AG04449 (cell line): Measurements from ENCODE around the gene STAB1.

Source experiments
- CTCF ChIA-PET: fragments of 350-600 bp; formaldehyde crosslinking; extraction: SDS; loops from one replicate; lab custom pipeline; 2021; ENCODE audit warnings: antibody characterized with exemption; lab: Yijun Ruan, JAX
- POLR2A ChIA-PET: fragments of 400-600, 350-600 bp; formaldehyde crosslinking; extraction: SDS; loops from one replicate; lab custom pipeline; 2020; ENCODE audit warnings: antibody characterized with exemption, inconsistent platforms; lab: Yijun Ruan, JAX
- DNase-seq: peaks from one replicate; pipeline ENCODE4 v3.0.0-alpha.2; 2010; ENCODE audit warnings: low read depth, low spot score
- H3K4me3 ChIP-seq: 2 replicates; pipeline ENCODE4 v1.5.1; 2011; ENCODE audit warnings: low read depth, mild to moderate bottlenecking, control low read depth, low read length
- CTCF ChIP-seq: IDR thresholded peaks from one replicate; pipeline ENCODE4 v1.5.1; 2011; ENCODE audit warnings: mild to moderate bottlenecking, moderate library complexity, low read length, control low read depth, inconsistent platforms; ENCODE audit not compliant: insufficient read depth; ENCODE audit errors: missing control alignments

Gene STAB1

GRCh38 chr3:52494886-52495495, at the start of gene STAB1:
STAB1 (plus strand) TSS chr3:52495338; CDS start chr3:52495414, 76 bp downstream.
- CTCF ChIA-PET: interaction anchor here (0.7 to 1.1 kb wide), 3 partner anchors 25 to 48 kb away, joined by 3 read pairs; no protein-coding TSS in a partner anchor
- DNase-seq: no peak
- no peak for TF ChIP-seq CTCF
- no peak within 1 kb of the TSS for H3K4me3 ChIP-seq
- POLR2A ChIA-PET: no interaction called here

GRCh38 chr3:52446042-52446441, 49.1 kb upstream of the STAB1 start:
- POLR2A ChIA-PET: no interaction called here
- no peak overlapping the region for H3K4me3 ChIP-seq
- no peak for TF ChIP-seq CTCF
- DNase-seq: no peak
- CTCF ChIA-PET: interaction anchor here (0.7 to 26.2 kb wide), 12 partner anchors 10 to 249 kb away, joined by 3 to 1004 read pairs (median 6); partner anchors contain the start of genes NISCH, TNNC1 and TWF2

- POLR2A ChIA-PET: no interaction called here
- CTCF ChIA-PET: interaction anchor here (0.7 to 26.2 kb wide), 21 partner anchors 9 to 444 kb away, joined by 3 to 1004 read pairs (median 4); partner anchors contain the start of genes NISCH, TNNC1 and TWF2
- no peak for DNase-seq
These were observed 48.3 kb upstream of the STAB1 start for GRCh38 chr3:52446631-52447511.

GRCh38 chr3:52447512-52448355, 47.4 kb upstream of the STAB1 start:
- CTCF ChIA-PET: interaction anchor here (0.6 to 26.2 kb wide), 23 partner anchors 9 to 447 kb away, joined by 3 to 1004 read pairs (median 4); partner anchors contain the start of genes NISCH, STAB1, TLR9 and TNNC1
- no peak overlapping the region for H3K4me3 ChIP-seq
- no peak for TF ChIP-seq CTCF
- no peak for DNase-seq
- POLR2A ChIA-PET: interaction anchor here (0.9 to 1.3 kb wide), 3 partner anchors 9 to 91 kb away, joined by 3 read pairs; no protein-coding TSS in a partner anchor

More at GRCh38 chr3:52446631-52447511, 48.3 kb upstream of the STAB1 start:
- TF ChIP-seq CTCF: peak; percentile 96
- H3K4me3 ChIP-seq: no peak overlapping the region

- ChIA-PET POLR2A (no interaction called here), CTCF (interaction anchor here (0.7 to 26.2 kb wide), 2 partner anchors 9 to 25 kb away, joined by 3 to 1004 read pairs; no protein-coding TSS in a partner anchor)
- H3K4me3 ChIP-seq: no peak overlapping the region
- no peak for DNase-seq
- no peak for TF ChIP-seq CTCF
These were observed 44.5 kb upstream of the STAB1 start for GRCh38 chr3:52450489-52451236.
